Activated T-helper 17 cell treated with anti-CD3 and anti-CD28 coated beads, Interleukin-2, amount 50 U/mL, for 72 hours (primary cell): Measurements from ENCODE around the gene CLDN6. TPM values are rescaled to one million over a fixed set of nuclear protein-coding genes. Genes with fewer than 3 reads are reported as not detected.
"Not testable (repeated sequence)": the region's sequence is repeated elsewhere in the genome, so short reads cannot be mapped to it uniquely, and the experiment has no call there.

ENCODE experiments used
- ATAC-seq: fragments of 150-1000 bp; cut with Tn5 transposase; replicated peaks from 2 replicates; pipeline ENCODE4 v1.10.0; 2021; ENCODE audit warnings: mild to moderate bottlenecking, moderate library complexity
- H3K27ac Mint-ChIP-seq: one replicate; pipeline ENCODE4 v1.8.0; 2022; ENCODE audit warnings: mixed read lengths
- H3K27me3 Mint-ChIP-seq: one replicate; pipeline ENCODE4 v1.8.0; 2022; ENCODE audit warnings: mixed read lengths
- H3K36me3 Mint-ChIP-seq: one replicate; pipeline ENCODE4 v1.8.0; 2022; ENCODE audit warnings: low read depth, mild to moderate bottlenecking, mixed read lengths
- H3K4me1 Mint-ChIP-seq: one replicate; pipeline ENCODE4 v1.8.0; 2022; ENCODE audit warnings: mixed read lengths
- H3K4me3 Mint-ChIP-seq: one replicate; pipeline ENCODE4 v1.8.0; 2022; ENCODE audit warnings: mild to moderate bottlenecking, mixed read lengths
- H3K9me3 Mint-ChIP-seq: one replicate; pipeline ENCODE4 v1.8.0; 2022; ENCODE audit warnings: mixed read lengths
- total RNA-seq, 2 donors: library from RNA; stranded (reverse); gene quantifications; one replicate each; pipeline ENCODE4 v1.2.3, GENCODE V29; 2022

The CLDN6 gene
- total RNA-seq, 2 donors from 2014 or later: not detected

DNA sequence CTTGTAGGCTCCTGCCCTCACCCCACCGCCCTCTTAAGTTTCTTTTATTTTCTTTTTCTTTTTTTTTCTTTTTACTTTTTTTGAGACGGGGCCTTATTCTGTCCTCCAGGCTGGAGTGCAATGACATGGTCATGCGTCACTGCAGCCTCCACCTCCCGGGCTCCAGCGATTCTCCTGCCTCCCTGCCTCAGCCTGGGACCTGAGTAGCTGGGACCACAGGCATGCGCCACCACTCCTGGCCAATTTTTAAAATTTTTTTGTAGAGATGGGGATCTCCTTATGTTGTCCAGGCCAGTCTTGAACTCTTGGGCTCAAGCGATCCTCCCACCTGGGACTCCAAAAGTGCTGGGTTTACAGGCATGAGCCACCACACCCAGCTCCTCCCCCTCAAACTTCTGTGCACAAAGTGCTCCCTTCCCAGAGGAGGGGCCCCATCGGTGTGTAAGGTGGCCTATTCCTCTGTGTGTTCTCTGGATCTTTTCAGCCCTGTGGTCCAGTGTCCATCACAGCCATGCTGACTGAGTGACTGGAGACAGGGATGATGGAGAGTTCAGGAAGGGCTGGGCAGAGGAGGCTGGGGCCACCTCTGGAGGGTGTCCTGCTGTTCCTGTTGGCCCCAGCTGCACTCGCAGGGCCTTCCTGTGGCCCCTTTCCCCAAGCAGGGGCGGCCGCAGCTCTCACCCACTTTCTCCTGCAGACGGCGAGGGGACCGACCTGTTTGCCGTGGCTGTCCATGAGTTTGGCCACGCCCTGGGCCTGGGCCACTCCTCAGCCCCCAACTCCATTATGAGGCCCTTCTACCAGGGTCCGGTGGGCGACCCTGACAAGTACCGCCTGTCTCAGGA, 38.6 kb upstream of the CLDN6 start:
- ATAC-seq: no peak
- Mint-ChIP-seq H3K27ac (no peak overlapping the region), H3K9me3 (no peaks in the 10 kb centered on the region), H3K27me3 (no peaks in the 10 kb centered on the region), H3K4me3 (peak overlapping the region; percentile 88), H3K36me3 (peaks cover 54% of the 10 kb centered on the region), H3K4me1 (peaks cover 44% of the 10 kb centered on the region)

DNA sequence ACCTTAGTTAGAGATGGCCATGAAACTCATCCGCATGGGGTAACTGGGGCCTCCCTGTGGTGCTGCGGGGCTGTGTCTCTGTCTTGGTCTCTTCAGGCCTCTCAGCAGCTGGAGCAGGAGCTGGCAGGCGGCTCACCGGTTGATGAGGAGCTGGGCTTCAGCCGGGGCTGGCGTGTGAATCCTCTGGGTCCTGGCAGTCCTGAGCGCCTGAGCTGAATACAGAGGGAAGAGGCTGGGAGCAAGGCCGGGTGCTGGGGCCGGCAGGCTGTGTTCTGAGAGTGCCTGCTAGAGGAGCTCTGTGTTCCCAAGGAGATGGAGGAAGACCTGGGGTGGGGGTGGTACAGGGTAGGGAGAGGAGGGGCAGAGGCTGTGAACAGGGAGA, 37.7 kb upstream of the CLDN6 start:
- peak overlapping the region; percentile 88 for H3K4me3 Mint-ChIP-seq

DNA sequence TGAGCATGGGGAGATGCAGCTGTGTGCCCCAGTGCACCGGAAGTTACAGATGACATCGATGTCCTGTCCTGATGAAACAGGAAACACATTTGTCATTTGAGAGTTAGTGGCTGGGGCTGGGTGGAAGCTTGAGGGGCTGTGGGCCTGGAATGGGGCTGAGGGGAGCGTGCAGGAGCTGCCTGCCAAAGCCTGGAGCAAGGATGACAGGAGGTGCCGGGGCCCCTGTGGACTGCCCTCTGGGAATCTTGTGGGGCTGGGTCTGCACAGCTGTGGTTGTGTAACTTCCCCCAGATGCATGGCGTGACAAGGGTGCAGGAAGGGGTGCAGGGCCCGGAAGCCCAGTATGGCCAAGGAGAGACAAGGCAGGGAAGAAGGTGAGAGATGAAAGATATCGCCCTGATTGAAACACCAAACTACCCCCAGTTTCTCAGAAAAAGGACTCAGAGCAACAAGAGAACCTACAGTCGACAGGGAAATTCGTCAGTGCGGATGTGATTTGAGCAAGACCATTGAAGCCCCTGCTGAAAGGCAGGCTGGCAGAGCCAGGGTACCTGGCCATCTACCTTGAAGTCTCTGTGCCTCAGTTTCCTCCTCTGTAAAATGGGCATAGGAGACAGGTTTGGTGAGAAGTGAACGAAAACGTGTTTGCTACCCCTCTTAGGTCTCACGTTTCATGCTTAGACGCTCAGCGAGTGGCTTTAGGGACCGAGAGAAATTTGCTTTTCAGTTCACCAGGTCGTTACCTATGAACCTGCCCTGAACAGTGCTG, 37.2 kb upstream of the CLDN6 start:
- Mint-ChIP-seq H3K27me3 (no peaks in the 10 kb centered on the region), H3K4me1 (peaks cover 37% of the 10 kb centered on the region), H3K4me3 (peak overlapping the region; percentile 88), H3K27ac (peak overlapping the region; percentile 26), H3K36me3 (peaks cover 54% of the 10 kb centered on the region), H3K9me3 (no peaks in the 10 kb centered on the region)
- ATAC-seq: no peak

More for the DNA sequence above, 37.7 kb upstream of the CLDN6 start:
- not testable (repeated sequence) for H3K9me3 Mint-ChIP-seq, H3K27ac Mint-ChIP-seq, ATAC-seq, H3K27me3 Mint-ChIP-seq
- H3K4me1 Mint-ChIP-seq: peaks cover 43% of the 10 kb centered on the region
- peaks cover 54% of the 10 kb centered on the region for H3K36me3 Mint-ChIP-seq

GRCh38 chr16:3053330-3053710, 35.3 kb upstream of the CLDN6 start:
- H3K36me3 Mint-ChIP-seq: peaks cover 41% of the 10 kb centered on the region
- not testable (repeated sequence) for H3K27ac Mint-ChIP-seq, ATAC-seq, H3K27me3 Mint-ChIP-seq, H3K9me3 Mint-ChIP-seq, H3K4me3 Mint-ChIP-seq
- H3K4me1 Mint-ChIP-seq: peaks cover 31% of the 10 kb centered on the region

GRCh38 chr16:3052571-3053329, 34.8 kb upstream of the CLDN6 start:
- not testable (repeated sequence) for H3K4me3 Mint-ChIP-seq, H3K27ac Mint-ChIP-seq, H3K27me3 Mint-ChIP-seq, H3K9me3 Mint-ChIP-seq
- ATAC-seq: peak; percentile 69
- Mint-ChIP-seq H3K36me3 (peaks cover 39% of the 10 kb centered on the region), H3K4me1 (peaks cover 31% of the 10 kb centered on the region)

DNA sequence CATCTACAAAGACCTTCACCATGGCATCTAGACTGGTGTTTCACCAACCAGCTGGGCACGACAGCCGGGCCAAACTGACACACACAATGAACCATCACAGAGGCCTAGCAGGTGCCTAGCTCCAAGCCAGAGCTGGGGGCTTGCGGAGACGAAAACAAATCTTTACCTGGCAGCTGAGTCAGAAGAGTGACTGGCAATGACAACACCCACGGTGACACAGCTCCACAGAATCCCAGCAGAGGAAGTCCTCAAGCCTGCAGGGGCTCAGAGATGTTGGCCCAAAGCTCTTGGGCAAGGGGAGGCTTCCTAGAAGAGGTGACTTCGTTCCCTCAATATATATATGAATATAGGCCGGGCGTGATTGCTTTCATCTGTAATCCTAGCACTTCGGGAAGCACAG, 33.5 kb upstream of the CLDN6 start:
- peak overlapping the region; percentile 36 for H3K27ac Mint-ChIP-seq
- H3K4me1 Mint-ChIP-seq: peaks cover 23% of the 10 kb centered on the region
- no peaks in the 10 kb centered on the region for H3K9me3 Mint-ChIP-seq
- ATAC-seq: no peak
- H3K4me3 Mint-ChIP-seq: no peak overlapping the region
- peaks cover 4% of the 10 kb centered on the region for H3K27me3 Mint-ChIP-seq
- peaks cover 27% of the 10 kb centered on the region for H3K36me3 Mint-ChIP-seq

DNA sequence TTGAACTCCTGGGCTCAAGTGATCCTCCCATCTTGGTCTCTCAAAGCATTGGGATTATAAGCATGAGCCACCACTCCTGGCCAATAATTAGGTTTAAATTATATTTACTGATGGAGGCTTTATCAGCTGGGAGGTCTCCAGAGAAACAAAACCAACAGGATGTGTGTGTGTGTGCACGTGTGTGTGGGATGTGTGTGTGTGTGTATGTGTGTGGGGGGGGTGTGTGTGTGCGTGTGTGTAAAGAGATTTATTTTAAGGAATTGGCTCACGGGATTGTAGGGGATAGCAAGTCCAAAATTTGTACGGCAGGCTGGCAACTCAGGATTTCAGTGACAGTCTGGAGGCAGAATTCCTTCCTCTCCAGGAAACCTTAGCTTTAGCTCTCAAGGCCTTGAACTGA, 33.0 kb upstream of the CLDN6 start:
- no peak overlapping the region for H3K4me3 Mint-ChIP-seq
- peaks cover 24% of the 10 kb centered on the region for H3K36me3 Mint-ChIP-seq
- H3K9me3 Mint-ChIP-seq: no peaks in the 10 kb centered on the region
- H3K27ac Mint-ChIP-seq: peak overlapping the region; percentile 36
- H3K27me3 Mint-ChIP-seq: peaks cover 4% of the 10 kb centered on the region
- ATAC-seq: no peak
- H3K4me1 Mint-ChIP-seq: peaks cover 23% of the 10 kb centered on the region

- Mint-ChIP-seq H3K9me3 (no peaks in the 10 kb centered on the region), H3K36me3 (peaks cover 20% of the 10 kb centered on the region), H3K4me1 (peaks cover 23% of the 10 kb centered on the region), H3K27ac (peak overlapping the region; percentile 36), H3K4me3 (no peak overlapping the region), H3K27me3 (peaks cover 4% of the 10 kb centered on the region)
- ATAC-seq: no peak
These were observed 32.5 kb upstream of the CLDN6 start for GRCh38 chr16:3050487-3050886.

GRCh38 chr16:3049921-3050481, 32.0 kb upstream of the CLDN6 start:
- Mint-ChIP-seq H3K27me3 (peaks cover 7% of the 10 kb centered on the region), H3K4me1 (peaks cover 19% of the 10 kb centered on the region), H3K36me3 (peaks cover 20% of the 10 kb centered on the region), H3K27ac (no peak overlapping the region), H3K4me3 (no peak overlapping the region), H3K9me3 (no peaks in the 10 kb centered on the region)
- ATAC-seq: no peak

DNA sequence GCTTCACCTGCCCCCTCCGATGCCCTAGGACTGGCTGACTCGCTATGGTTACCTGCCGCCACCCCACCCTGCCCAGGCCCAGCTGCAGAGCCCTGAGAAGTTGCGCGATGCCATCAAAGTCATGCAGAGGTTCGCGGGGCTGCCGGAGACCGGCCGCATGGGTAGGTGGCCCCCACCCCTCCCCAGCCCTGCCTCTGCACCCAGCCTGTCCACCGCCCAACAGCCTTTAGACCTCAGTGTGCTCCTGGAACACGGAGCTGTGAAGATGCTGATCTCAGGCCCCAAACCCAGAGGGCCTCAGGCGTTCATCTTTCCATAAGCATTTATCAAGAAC, 29.4 kb upstream of the CLDN6 start:
- Mint-ChIP-seq H3K27ac (no peak overlapping the region), H3K9me3 (no peaks in the 10 kb centered on the region), H3K36me3 (peaks cover 12% of the 10 kb centered on the region), H3K4me1 (peaks cover 4% of the 10 kb centered on the region), H3K27me3 (peaks cover 22% of the 10 kb centered on the region), H3K4me3 (peak overlapping the region; percentile 13)
- ATAC-seq: no peak

GRCh38 chr16:3046641-3047386, 28.8 kb upstream of the CLDN6 start:
- Mint-ChIP-seq H3K27me3 (peaks cover 22% of the 10 kb centered on the region), H3K4me1 (no peaks in the 10 kb centered on the region), H3K4me3 (peak overlapping the region; percentile 13), H3K9me3 (no peaks in the 10 kb centered on the region), H3K27ac (no peak overlapping the region), H3K36me3 (peaks cover 12% of the 10 kb centered on the region)
- peak; percentile 16 for ATAC-seq

GRCh38 chr16:3045758-3046640, 28.0 kb upstream of the CLDN6 start, which contains the start of gene MMP25:
TSS of gene MMP25 (plus strand) at chr16:3046561. CDS start at chr16:3046918, 357 bp downstream.
- Mint-ChIP-seq H3K9me3 (no peaks in the 10 kb centered on the region), H3K4me3 (peak within 1 kb of the TSS; percentile 67), H3K27me3 (peaks cover 22% of the 10 kb centered on the region), H3K4me1 (no peaks in the 10 kb centered on the region), H3K27ac (no peak within 1 kb of the TSS), H3K36me3 (peaks cover 12% of the 10 kb centered on the region)
- peak; percentile 33 for ATAC-seq

DNA sequence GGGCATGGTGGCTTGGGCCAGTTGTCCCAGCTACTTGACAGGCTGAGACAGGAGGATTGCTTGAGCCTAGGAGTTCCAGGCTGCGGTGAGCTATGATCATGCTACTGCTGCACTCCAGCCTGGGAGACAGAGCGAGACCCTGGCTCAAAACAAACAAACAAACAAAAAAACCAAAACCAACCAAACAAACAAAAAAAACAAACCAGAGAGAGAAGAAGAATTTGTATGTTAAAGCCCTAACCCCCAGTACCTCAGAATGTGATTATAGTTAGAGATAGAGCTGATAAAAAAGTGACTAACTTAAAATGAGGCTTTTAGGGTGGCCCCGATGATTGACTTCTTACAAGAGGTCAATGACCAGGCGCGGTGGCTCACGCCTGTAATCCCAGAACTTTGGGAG, 26.7 kb upstream of the CLDN6 start:
- no peak for ATAC-seq
- Mint-ChIP-seq H3K27ac (no peak overlapping the region), H3K36me3 (peaks cover 12% of the 10 kb centered on the region)

More for the DNA sequence above, 26.7 kb upstream of the CLDN6 start:
- H3K4me1 Mint-ChIP-seq: peaks cover under 1% of the 10 kb centered on the region
- peak overlapping the region; percentile 67 for H3K4me3 Mint-ChIP-seq
- peaks cover 26% of the 10 kb centered on the region for H3K27me3 Mint-ChIP-seq
- no peaks in the 10 kb centered on the region for H3K9me3 Mint-ChIP-seq
